ENCODE results near the gene ATOH8.
"Not testable (repeated sequence)": the region's sequence is repeated elsewhere in the genome, so short reads cannot be mapped to it uniquely, and the experiment has no call there.

The ATOH8 gene

DNA sequence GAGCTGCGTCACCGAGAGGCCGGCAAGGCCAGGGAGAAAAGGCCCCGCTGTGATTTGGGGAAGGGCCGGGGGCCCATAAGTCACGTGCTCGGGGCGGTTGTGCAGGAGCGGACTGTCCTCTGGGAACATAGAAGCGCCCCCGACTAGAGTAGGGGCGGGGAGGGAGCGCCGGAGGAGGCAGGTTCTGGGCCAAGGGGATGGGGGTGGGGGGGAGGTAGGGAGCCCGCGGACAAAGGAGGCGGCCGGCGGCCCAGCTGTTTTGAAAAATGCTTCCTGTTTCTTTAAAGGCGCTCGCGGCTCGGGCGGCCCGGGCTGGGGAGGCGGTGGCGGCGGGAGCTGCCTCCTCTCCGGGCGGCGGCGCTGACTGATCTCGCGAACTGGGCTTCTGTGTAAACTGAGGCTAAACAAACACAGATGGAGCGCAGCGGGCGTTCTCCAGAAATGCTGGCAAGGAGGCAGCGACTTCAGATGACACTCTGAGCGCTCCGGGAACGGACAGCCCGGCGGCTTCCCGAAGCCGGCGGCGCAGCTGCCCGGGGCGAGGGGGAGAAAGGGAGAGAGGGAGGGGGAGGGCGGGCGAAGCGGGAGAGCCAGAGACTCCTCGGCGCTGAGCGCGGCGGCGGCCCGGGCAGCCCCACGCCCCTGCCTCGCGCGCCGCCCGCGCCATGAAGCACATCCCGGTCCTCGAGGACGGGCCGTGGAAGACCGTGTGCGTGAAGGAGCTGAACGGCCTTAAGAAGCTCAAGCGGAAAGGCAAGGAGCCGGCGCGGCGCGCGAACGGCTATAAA, at the start of gene ATOH8:
Gene ATOH8 (plus strand): TSS at position 467 of the 788 bp plus-strand sequence. CDS start 199 bp downstream, at position 666.
- peak; percentile 60 to 69 for DNase-seq

GRCh38 chr2:85704038-85704437, 49.8 kb upstream of the ATOH8 start:
- no peak for DNase-seq

DNA sequence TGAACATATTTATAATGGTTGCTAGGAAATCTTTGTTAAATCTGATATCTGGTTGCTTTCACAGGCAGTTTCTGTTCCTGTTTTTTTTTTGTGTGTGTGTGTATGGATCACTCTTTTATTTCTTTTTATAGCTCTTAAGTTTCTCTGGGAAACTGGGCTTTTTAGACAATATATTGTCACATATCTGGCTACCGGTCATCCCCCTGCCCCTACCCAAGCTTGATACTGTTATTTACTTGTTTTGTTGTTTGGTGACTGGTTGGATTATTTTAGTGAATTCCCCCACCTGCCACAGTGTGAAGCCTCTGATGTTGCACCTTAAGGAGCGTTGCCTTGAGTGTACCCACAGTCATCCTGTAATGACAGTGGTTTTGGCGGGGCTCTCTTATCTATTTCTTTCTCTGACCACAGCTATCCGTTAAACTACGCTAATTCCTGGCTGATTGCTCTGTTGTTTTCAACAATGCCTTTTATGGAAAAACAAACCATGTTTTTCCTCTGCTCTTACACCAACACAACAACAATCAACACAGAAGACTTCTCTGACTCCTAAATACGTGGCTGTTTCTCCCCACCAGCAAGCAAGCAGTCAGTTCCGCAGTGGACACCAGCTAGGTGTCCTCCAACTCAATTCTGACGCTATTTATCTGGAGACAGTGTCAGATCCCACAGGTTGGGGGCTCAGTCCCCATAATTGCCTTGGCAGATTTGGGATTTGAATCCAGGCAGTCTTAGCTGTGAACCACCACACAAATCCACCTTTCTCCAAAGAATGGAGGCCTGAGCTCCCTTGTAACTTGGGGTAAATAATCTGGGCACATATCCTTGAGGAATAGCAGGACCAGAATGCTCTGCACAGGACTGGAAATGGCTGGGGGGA, 48.8 kb upstream of the ATOH8 start:
- DNase-seq = no peak

DNA sequence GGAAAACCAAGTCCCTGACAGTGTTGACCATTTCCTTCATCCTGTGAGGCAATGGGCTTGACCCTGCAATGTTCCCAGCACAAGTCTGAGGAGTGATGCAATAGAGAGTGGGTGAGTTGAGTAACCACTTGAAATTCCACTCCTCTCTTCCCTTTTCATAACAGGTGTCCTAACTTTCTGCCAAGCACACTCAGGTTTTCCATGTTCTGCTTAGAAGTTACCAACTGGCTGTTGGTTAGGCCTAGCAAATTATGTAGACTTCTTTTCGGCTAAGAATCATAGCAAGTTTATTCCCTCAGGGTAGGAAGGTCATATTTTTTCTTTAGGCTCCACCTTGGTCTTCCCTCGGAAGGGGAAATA, 48.1 kb upstream of the ATOH8 start:
- no peak for DNase-seq

DNA sequence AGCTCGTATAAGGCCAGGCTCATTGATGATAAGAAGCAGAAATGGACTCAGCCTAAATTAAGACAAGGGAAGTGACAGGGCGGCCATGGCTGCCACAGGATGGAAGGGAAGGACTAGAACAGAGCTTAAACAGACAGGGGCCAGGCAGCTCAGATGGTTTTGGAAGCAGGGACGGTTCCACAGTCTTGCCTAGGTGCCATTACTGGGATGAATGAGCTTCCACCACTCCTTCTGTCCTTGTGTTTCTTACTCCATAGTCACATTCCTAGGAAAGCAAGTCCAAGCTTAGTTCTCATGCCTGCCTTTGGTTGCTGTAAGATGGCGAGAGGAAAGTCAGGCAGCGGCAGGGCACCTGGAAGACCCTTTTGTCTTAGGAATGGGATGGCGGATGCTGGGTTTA, 47.7 kb upstream of the ATOH8 start:
- no peak for DNase-seq

GRCh38 chr2:85706599-85707296, 47.0 kb upstream of the ATOH8 start:
- no peak for DNase-seq

GRCh38 chr2:85707304-85707703, 46.5 kb upstream of the ATOH8 start:
- peak; percentile 58 to 80 for DNase-seq

- DNase-seq = no peak
Observed at GRCh38 chr2:85708641-85709040, 45.1 kb upstream of the ATOH8 start.

DNA sequence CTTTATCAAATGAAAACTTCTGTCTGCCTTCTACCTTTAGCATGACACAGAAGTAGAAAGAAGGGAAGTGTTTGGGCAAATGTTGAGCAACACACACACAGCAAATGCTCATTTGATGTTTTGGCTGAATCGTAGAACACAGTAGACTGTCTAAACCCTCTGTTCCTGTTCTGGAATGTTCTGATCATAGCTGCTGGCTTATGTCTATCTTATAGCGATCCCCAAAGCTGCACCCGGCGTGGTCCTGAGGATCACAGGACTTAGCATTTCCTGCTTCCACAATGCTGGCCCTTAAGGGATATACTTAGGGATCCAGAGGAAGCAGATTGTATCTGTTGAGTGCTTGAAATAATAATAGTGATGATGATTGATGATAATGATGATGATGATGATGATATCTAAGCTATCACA, 44.4 kb upstream of the ATOH8 start:
- no peak for DNase-seq

DNA sequence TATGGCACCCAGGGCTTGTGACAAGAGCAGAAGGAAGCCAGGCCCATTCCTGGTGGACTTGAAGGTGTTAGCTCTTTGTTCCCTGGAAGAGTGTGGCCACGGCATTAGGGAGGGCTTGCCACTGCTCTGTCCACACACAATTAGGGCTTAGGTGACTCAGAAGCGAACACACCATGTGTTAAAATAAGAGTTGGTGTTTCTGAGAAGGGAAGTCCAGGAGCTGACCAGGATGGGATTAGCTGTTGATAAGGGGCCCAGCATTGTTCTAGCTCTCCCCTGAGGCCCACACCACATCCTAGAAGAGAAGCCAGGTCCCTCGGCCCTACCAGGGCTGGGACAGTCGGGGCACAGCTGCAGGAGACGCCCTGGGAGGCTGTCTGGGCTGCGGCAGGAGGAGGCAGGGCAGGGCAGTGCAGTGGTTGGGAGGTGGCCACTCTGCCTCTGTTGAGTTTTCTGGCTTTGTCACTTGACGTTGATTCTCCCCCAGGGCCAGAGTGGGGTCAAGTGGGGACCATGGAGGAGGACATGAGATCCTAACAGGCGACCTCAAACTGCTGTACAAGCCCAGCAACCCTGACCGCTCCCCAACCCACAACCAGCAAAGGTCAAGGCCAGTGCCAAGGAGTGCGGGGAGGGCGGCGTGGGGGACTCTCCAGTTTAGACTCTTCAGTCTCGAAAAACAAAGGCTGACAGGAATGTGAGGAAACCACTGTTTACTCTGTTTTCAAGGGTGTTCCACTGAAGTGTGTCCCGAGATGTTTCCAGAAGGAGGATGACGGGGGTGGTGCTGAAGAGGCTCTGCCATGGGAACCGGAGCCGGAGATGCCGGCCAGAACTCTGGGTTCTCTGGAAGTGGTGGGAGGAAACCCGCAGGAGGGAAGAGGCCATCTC, 42.9 kb upstream of the ATOH8 start:
- no peak for DNase-seq

GRCh38 chr2:85711578-85712060, 42.2 kb upstream of the ATOH8 start:
- DNase-seq = no peak

GRCh38 chr2:85712336-85712735, 41.5 kb upstream of the ATOH8 start:
- no peak for DNase-seq

GRCh38 chr2:85712849-85713612, 40.8 kb upstream of the ATOH8 start:
- no peak for DNase-seq

DNA sequence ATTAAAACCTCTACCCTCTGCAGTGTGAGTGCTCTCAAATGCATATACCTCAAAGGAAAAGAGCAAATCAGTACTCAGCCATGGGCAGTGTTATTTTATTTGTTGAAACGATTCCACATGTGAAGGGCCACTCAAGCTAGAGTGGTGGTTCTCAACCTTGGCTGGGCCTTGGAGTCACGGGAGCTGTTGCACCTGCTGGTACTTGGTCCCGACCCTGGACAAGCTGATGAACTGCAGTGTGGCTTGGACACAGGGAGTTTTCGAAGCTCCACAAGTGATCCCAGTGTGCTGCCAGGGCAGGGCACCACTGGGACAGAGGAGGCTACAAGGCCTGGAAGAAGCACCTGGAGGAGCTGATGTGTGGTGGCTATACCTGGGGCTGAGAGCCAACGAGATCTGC, 40.0 kb upstream of the ATOH8 start:
- no peak for DNase-seq

DNA sequence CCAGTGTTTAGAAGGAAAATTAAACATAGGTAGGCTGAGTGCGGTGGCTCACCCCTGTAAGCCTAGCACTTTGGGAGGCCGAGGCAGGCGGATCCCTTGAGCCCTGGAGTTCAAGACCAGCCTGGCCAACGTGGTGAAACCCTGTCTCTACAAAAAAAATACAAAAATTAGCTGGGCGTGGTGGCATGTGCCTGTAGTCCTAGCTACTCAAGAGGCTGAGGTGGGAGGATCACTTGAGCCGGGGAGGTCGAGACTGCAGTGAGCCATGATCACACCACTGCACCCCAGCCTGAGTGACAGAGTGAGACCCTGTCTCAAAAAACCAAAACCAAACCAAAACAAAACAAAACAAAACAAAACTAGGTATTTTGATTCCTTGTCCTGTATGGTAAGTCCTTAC, 39.4 kb upstream of the ATOH8 start:
- DNase-seq = not testable (repeated sequence)

- DNase-seq = no peak
Observed at GRCh38 chr2:85714841-85715240, 39.0 kb upstream of the ATOH8 start.

- DNase-seq = no peak
Observed at GRCh38 chr2:85716346-85716914, 37.4 kb upstream of the ATOH8 start.

DNA sequence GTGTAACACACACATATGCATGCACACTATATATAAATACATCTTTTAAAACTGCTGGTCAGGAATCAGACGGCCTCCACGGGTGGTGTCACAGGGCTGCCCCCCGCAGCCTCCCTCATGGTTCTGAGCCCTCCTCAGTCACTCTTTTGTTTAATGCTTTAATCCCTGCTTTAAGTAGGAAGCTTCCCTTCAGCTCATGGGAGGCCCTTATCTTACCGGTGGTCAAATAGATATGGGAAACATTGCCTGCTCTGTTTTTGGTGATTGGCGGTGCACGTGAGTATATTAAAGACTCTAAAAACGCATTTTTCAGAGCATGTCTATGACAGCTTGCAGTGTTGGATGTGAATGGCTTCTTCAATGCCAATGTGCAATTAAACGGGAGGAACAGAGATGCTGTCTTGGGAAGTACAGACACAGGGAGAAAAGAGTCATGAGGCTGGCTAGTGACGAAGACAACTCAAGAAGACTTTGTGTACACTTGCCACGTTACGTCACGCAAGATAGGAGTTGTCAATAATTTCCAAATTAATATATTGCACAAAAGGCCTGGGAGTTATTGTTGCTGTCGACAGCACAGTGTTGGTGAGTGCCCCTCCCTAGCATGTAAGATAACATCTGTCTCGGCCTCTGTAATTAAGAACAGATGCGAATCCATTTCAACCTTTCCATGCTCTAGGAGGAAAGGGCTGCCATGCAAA, 36.3 kb upstream of the ATOH8 start:
- DNase-seq = no peak

- no peak for DNase-seq
Observed at GRCh38 chr2:85718009-85718391, 35.8 kb upstream of the ATOH8 start.

DNA sequence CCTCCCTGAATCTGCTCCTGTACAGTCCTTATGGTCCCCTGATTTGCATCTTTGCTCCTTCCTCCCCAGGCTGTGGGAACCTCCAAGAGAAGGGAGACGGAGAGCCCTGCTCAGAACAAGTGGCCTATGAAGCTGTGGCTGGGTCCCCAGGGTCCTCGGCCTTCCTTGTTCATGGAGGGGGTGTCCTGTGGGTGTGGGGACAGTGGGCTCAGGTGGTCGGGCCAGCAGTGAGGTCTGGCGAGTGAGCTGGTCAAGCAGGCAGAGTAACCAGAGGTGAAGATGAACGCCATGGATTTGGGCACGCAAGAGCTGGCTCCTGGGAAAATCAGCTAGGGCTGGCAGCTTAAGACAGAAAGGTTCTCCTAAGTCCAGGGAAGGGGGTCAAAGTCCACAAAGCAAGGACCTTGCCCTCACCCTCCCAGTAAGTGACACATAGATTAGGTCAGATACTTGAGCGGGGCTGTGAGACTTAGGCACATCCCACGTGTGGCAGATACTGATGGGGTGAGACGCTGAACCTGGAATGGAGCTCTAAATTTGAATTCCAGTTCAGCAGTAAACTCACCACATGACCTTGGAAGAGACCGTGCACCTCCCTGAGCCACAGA, 34.8 kb upstream of the ATOH8 start:
- no peak for DNase-seq
